Pancreas (tissue), 10 donors: ENCODE results near the gene DISP1. TPM values are rescaled to one million over a fixed set of nuclear protein-coding genes. Genes with fewer than 3 reads are reported as not detected.

Experiments used
- ATAC-seq, 4 donors: fragments of 200-7000 bp; cut with Tn5 transposase; one replicate each; pipeline versions ENCODE4 v1.8.0 to v1.9.1; 2020; ENCODE audit warnings: mild to moderate bottlenecking in 4 of 4, moderate library complexity in 4 of 4
- DNase-seq, 6 donors: peaks; one replicate each; pipeline ENCODE4 v3.0.0-alpha.2; 2020
- FAIRE-seq: peaks from 2 replicates; lab custom pipeline; 2012; peaks lifted over from hg19 to GRCh38; lab: Jason Lieb, UNC
- H3K27ac ChIP-seq, 4 donors: fragments of 200-600 bp; sonication (generic); 1 replicate in 3 of 4; 2 replicates in 1 of 4; pipeline versions ENCODE4 v1.5.0 to v1.8.0; 2020
- H3K27me3 ChIP-seq, 4 donors: fragments of 200-600 bp; one replicate each; pipeline ENCODE4 v1.8.0; 2021
- H3K36me3 ChIP-seq, 3 donors: fragments of 200-600 bp; sonication (generic) in 1 of 3; one replicate each; pipeline versions ENCODE4 v1.5.0 to v1.8.0; 2020 to 2021
- H3K4me1 ChIP-seq, 3 donors: fragments of 200-600 bp; one replicate each; pipeline ENCODE4 v1.8.0; 2021
- H3K4me3 ChIP-seq, 4 donors: fragments of 200-600 bp; sonication (generic) in 2 of 4; one replicate each; pipeline versions ENCODE4 v1.5.0 to v1.8.0; 2020 to 2021
- H3K9me3 ChIP-seq, 4 donors: fragments of 200-600 bp; one replicate each; pipeline ENCODE4 v1.8.0; 2021
- CTCF ChIP-seq, 4 donors: fragments of 200-600 bp; sonication (generic) in 3 of 4; IDR thresholded peaks; one replicate each; pipeline versions ENCODE4 v1.5.0 to v1.8.0; 2021; ENCODE audit warnings: antibody characterized with exemption in 4 of 4
- WGBS, 2 donors: extraction: QIAGEN DNeasy Blood & Tissue Kit; methylation state at CpG; one replicate each; pipeline ENCODE4 v1.1.7; 2013; 5-methylcytosine and 5-hydroxymethylcytosine counted together
- intact Hi-C, 3 donors: fragments of 100-400 bp; cut with DNase I; formaldehyde crosslinking; loops; one replicate each; pipeline versions ENCODE4 v1.11.1 to v1.14.2; 2022
- polyA plus RNA-seq, 2 donors: library from polyadenylated mRNA; stranded (reverse); fragments of 200-250 nt; gene quantifications; one replicate each; pipeline ENCODE4 v1.2.3, GENCODE V29; 2013
- total RNA-seq, 6 donors: library from RNA; stranded (reverse); fragmentation: NEBNext Ultra II Directional in 4 of 6; extraction: Animal tissue kit (Norgen Biotek cat#: 25700) in 4 of 6; gene quantifications; one replicate each; pipeline versions ENCODE4 v1.2.1 to v1.2.4, GENCODE V29; 2021 to 2023
- donor health status: healthy with polysubstance abuse.
- donor health status: DM: no; HTN: no; CAD: no; lungs with moderate emphysema.
- donor health status: DM: no; HTN: no; CAD: no.
- donor health status: control.
- donor health status: control.
- donor health status: Bipolar disorder and iron deficiency.
- donor health status: DM: yes; HTN: yes; CAD: no.
- donor health status: DM: no; HTN: no; CAD: no.
- donor health status: DM: no; HTN: no; CAD: no.
- donor health status: DM: yes; HTN: yes; CAD: no.

The DISP1 gene
- total and polyA plus RNA-seq, 8 donors, result 1.9 to 6.2 (median 3.2) TPM

GRCh38 chr1:222783051-222783450 is 31.8 kb upstream of the DISP1 start:
- DNase-seq (no peak), ATAC-seq (no peak), FAIRE-seq (no peak)
- Histone ChIP-seq H3K4me1 (peaks cover 0 to 2% (median 0%) of the 10 kb centered on the region in 3 donors), H3K27me3 (no peaks in the 10 kb centered on the region), H3K9me3 (no peaks in the 10 kb centered on the region), H3K4me3 (no peak overlapping the region), H3K36me3 (no peaks in the 10 kb centered on the region), H3K27ac (no peak overlapping the region)
- intact Hi-C loops, result loop anchor here in 1 of 3 donors (10.0 kb wide), 1 partner anchor 292 kb away; no protein-coding TSS in a partner anchor
- TF ChIP-seq CTCF (IDR thresholded peaks at IDR 0.05), result no peak

- H3K9me3 ChIP-seq, result no peaks in the 10 kb centered on the region
- DNase-seq (no peak), FAIRE-seq (no peak), ATAC-seq (no peak)
- no peaks in the 10 kb centered on the region for H3K36me3 ChIP-seq
- no peaks in the 10 kb centered on the region for H3K4me1 ChIP-seq
- WGBS, 2 donors, result 21 to 24% methylated on average over 3 of the region's 3 CpGs
- intact Hi-C loops, result loop anchor here in 1 of 3 donors (10.0 kb wide), 1 partner anchor 290 kb away; no protein-coding TSS in a partner anchor
- TF ChIP-seq CTCF (IDR thresholded peaks at IDR 0.05), result no peak
- H3K27ac ChIP-seq, result no peak overlapping the region
- H3K27me3 ChIP-seq, result no peaks in the 10 kb centered on the region
- no peak overlapping the region for H3K4me3 ChIP-seq
Measured at GRCh38 chr1:222784371-222784770, 30.5 kb upstream of the DISP1 start.

DNA sequence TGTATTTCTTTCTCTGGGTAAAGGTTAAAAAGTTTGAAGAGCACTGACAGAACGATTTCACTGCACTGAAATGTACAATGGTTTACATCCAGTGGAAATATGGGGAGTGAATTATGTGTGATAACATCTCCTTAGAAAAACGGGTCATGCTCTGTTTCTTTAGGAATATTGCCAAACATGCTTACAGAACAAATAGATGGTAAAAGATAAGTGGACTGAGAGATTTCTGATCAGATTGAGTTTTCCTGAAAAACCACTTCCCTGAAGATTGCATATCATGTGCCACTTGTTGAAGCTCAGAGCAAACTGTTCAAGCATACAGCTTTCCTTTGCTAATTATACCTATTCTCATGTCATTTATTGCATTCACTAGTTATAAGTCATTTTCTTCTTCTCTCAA is 29.9 kb upstream of the DISP1 start:
- H3K27me3 ChIP-seq, result no peaks in the 10 kb centered on the region
- H3K36me3 ChIP-seq, result no peaks in the 10 kb centered on the region
- no peak overlapping the region for H3K27ac ChIP-seq
- 8 to 12% methylated on average over 2 of the region's 2 CpGs for WGBS, 2 donors
- TF ChIP-seq CTCF (IDR thresholded peaks at IDR 0.05), result no peak
- intact Hi-C loops, result loop anchor here in 1 of 3 donors (10.0 kb wide), 1 partner anchor 290 kb away; no protein-coding TSS in a partner anchor
- no peak overlapping the region for H3K4me3 ChIP-seq
- no peak for ATAC-seq
- no peaks in the 10 kb centered on the region for H3K9me3 ChIP-seq
- H3K4me1 ChIP-seq, result no peaks in the 10 kb centered on the region
- DNase-seq, result no peak
- no peak for FAIRE-seq

GRCh38 chr1:222785529-222785928 is 29.3 kb upstream of the DISP1 start:
- ATAC-seq, result peak in 1 of 4 donors; percentile 44
- Histone ChIP-seq H3K27ac (no peak overlapping the region), H3K4me1 (no peaks in the 10 kb centered on the region), H3K27me3 (no peaks in the 10 kb centered on the region), H3K36me3 (no peaks in the 10 kb centered on the region), H3K4me3 (no peak overlapping the region), H3K9me3 (no peaks in the 10 kb centered on the region)
- no peak for DNase-seq
- 81 to 90% methylated on average over 2 of the region's 2 CpGs for WGBS, 2 donors
- intact Hi-C loops, result loop anchor here in 1 of 3 donors (10.0 kb wide), 1 partner anchor 289 kb away; no protein-coding TSS in a partner anchor
- TF ChIP-seq CTCF (IDR thresholded peaks at IDR 0.05), result no peak
- no peak for FAIRE-seq

- WGBS, 2 donors, result 65 to 67% methylated on average over 1 of the region's 1 CpG
- FAIRE-seq, result no peak
- Histone ChIP-seq H3K27ac (no peak overlapping the region), H3K9me3 (no peaks in the 10 kb centered on the region), H3K27me3 (no peaks in the 10 kb centered on the region), H3K4me3 (no peak overlapping the region), H3K36me3 (no peaks in the 10 kb centered on the region), H3K4me1 (no peaks in the 10 kb centered on the region)
- no peak for DNase-seq
- TF ChIP-seq CTCF (IDR thresholded peaks at IDR 0.05), result no peak
- ATAC-seq, result peak in 1 of 4 donors; percentile 17
- intact Hi-C loops, result loop anchor here in 1 of 3 donors (10.0 kb wide), 1 partner anchor 289 kb away; no protein-coding TSS in a partner anchor
Measured at GRCh38 chr1:222786121-222786520, 28.7 kb upstream of the DISP1 start.
